OCI-M2 (cell line): ENCODE results near the gene EPB41L4A.
"Not testable (repeated sequence)": the region's sequence is repeated elsewhere in the genome, so short reads cannot be mapped to it uniquely, and the experiment has no call there.

Experiments
- DNase-seq: peaks from one replicate; lab custom pipeline; 2025; ENCODE audit not compliant: unreplicated experiment; lab: John Stamatoyannopoulos, UW

Gene EPB41L4A

GRCh38 chr5:112403069-112403468 is 16.0 kb downstream of the EPB41L4A start:
- DNase-seq, result no peak

DNA sequence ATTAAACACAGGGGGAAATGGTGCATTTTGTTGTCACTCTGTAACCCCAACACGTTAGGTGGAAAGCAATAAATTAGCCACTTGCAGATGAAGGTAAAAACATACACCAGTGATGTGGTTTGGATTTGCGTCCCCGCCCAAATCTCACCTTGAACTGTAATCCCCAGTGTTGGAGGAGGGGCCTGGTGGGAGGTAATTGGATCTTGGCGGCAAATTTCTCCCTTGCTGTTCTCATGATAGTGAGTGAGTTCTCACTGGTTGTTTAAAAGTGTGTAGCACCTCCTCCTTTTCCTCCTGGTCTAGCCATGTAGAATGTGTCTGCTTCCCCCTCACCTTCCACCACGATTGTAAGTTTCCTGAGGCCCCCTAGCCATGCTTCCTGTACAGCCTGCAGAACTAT is 17.2 kb downstream of the EPB41L4A start:
- no peak for DNase-seq

- no peak for DNase-seq
Measured at GRCh38 chr5:112397690-112398089, 21.4 kb downstream of the EPB41L4A start.

- no peak for DNase-seq
Measured at GRCh38 chr5:112396430-112396829, 22.6 kb downstream of the EPB41L4A start.

DNA sequence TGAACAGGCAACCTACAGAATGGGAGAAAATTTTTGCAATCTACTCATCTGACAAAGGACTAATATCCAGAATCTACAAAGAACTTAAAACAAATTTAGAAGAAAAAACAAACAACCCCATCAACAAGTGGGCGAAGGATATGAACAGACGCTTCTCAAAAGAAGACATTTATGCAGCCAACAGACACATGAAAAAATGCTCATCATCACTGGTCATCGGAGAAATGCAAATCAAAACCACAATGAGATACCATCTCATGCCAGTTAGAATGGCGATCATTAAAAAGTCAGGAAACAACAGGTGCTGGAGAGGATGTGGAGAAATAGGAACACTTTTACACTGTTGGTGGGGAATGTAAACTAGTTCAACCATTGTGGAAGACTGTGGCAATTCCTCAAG is 23.8 kb downstream of the EPB41L4A start:
- DNase-seq, result not testable (repeated sequence)

- DNase-seq, result no peak
Measured at GRCh38 chr5:112390327-112390726, 28.8 kb downstream of the EPB41L4A start.

GRCh38 chr5:112388739-112389138 is 30.3 kb downstream of the EPB41L4A start:
- no peak for DNase-seq

DNA sequence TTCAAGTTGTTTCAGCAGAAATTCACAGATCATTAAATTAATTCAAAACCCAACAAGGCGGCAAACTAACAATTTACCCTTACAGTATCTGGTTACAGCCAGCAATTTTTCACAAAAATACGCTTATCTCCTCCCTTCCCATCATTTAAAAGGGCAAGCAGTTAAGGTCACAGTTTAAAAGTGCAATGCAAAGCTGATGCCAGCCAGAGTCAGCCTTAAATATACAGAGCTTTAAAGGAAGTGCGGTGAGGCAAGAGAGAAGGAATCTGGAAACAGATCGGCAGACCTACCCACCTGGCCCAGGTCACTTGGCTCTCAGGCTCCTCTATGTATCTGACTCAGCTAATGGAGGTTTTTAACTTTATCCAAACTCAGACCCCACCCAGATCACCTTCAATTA is 31.0 kb downstream of the EPB41L4A start:
- DNase-seq, result no peak

GRCh38 chr5:112386766-112387165 is 32.3 kb downstream of the EPB41L4A start:
- no peak for DNase-seq

- no peak for DNase-seq
Measured at GRCh38 chr5:112385969-112386368, 33.1 kb downstream of the EPB41L4A start.

- no peak for DNase-seq
Measured at GRCh38 chr5:112385566-112385965, 33.5 kb downstream of the EPB41L4A start.

GRCh38 chr5:112384523-112384922 is 34.6 kb downstream of the EPB41L4A start:
- no peak for DNase-seq

DNA sequence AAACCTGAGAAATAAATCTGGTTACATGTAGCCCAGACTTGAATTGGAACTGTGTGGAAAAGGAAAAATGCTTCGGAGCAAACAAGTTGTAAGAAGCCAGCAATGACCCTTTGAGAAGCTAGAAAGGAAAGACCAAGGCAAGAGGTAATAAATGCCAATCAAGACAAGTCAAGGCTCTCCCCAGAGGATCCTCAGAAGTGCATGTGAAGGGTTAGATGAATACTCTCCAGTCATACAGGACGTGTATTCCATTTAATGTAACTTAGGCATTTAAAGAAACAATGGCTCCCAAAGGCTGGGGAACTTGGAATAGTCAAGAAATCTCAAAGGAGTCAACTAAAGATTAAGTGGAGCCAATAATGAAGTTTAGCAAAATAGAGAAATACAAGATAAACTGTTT is 36.2 kb downstream of the EPB41L4A start:
- DNase-seq, result no peak

GRCh38 chr5:112381521-112381920 is 37.6 kb downstream of the EPB41L4A start:
- DNase-seq, result no peak

DNA sequence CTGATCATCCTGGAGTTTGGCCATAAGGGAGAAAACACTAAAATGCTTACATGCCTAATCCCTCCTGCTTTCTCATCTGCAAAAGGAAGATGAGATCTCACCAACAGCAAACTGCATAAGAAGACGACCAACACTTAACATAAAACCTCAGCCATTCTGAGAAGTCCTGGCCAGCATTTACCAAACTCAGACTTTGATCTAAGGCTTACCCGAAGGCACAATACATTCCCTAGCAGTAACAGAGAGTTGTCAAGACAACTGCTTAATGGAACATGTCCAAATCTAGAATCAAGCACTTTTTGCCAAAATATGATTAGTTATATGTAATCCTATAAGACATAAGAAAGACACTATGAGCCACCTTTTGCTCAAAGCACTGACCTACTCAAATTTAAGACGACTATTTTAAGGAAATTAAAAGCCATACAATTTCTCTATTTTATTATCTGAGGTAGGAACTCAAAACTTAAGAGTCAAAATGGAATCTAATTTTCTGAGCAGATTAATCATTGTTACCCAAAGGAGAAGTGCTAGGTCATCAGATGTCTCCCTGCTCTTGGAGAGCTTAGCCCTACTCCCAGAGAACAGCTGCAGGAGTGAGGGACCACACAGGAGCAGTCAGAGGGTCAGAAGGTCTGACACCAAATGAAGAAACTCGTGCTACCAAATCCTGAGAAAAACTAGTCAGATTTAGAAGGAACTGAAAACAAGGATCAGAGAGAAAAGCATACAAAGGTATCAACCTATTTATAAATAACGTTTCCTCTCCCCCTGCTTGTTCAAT is 39.3 kb downstream of the EPB41L4A start:
- no peak for DNase-seq

DNA sequence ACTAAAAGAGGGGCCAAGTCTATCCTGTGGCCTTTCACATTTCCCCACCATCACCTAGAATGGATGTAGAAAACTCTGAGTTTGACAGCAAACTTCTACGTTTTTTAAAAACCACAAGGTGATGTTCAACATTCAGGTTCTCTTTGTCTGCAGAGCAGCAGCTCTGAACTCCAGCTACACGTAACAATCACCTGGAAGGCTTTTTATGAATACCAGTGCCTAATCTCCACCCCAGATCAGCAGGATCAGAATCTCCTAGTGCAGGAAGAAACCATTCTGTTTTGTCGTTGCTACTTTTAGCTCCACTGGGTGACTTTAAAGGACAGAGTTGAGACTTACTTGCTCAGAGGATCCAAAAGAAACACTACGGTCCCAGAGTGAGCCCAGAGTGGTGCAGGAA is 44.3 kb downstream of the EPB41L4A start:
- DNase-seq, result no peak

DNA sequence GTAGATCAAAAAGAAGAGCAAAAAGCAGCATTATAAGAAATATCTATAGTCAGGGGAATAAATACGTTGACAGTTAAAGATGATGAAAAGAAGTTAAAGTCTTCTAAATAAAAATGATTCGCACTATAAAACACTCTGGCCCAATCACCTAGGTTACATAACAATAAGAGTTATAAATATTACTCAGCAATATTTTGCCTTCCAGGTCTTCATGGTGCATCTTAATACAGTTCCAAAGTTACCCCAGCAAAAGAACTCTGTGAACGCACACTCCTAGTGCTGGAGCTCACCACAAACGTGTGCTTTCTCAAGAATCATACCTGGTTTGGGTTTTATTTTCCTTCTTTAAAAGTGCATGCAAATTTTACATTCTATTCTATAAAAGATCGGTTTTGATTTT is 44.7 kb downstream of the EPB41L4A start:
- no peak for DNase-seq

DNA sequence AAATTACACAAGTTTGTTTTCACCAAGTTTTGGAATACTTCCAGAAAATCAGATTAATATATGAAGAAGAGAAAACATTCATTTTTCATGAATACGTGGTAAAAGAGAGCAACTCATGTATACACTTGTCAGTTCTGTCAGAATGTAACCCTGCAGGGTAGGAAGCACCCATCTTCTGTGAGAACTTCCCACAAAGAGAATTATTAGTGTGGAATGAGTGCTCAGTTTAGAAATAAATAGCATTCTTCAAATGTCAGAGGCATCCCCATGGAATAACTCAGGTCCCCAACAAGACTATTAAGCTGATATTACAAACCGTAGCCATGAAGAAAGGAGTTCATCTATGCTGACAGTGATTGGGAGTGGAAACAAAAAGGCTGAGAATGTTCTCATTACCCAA is 45.2 kb downstream of the EPB41L4A start:
- no peak for DNase-seq

DNA sequence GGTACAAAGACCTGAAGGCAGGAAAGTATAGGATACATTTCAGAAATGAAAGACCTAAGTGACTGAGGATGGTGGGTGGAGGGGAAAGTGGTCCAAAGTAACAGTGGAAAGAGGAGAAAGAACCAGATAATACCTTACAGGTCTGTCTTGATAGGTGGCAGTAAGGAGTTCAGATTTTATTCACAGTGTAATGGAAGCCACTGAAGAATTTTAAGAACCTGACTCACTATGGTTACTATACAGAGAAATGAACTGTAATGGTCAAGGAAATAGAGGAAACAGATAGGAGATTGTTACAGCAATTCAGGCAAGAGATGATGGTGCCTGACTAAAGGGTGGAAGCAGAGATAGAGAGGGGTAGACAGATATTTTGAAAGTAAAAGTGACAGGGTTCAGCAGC is 46.5 kb downstream of the EPB41L4A start:
- DNase-seq, result no peak

DNA sequence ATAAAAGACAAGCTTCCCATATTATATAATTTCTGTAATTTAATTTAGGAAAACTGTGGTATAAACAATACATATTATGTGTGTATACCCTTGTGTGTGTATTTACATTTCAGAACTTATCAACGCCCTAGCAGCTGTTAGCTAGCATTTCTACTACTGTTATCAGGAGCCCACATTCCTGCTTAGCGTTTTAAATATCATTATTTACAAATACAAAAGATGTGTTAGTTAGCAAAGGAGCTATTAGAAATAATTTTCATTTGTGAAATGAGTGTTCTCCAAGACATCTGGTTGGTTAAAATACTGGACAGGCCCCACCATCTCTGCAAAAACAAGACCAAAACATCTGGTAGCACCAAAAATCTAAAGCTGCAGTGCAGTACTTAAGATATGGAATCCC is 48.0 kb downstream of the EPB41L4A start:
- no peak for DNase-seq

- no peak for DNase-seq
Measured at GRCh38 chr5:112367400-112367799, 51.7 kb downstream of the EPB41L4A start.

GRCh38 chr5:112366987-112367386 is 52.1 kb downstream of the EPB41L4A start:
- DNase-seq, result no peak

- DNase-seq, result not testable (repeated sequence)
Measured at GRCh38 chr5:112360740-112361139, 58.3 kb downstream of the EPB41L4A start.
